Ramos (cell line): ENCODE results near the gene MREG.
"Not testable (repeated sequence)": the region's sequence is repeated elsewhere in the genome, so short reads cannot be mapped to it uniquely, and the experiment has no call there.

ENCODE experiments used
- in situ Hi-C: fragments of 300-500 bp; cut with MboI; formaldehyde crosslinking; loops from one replicate; pipeline ENCODE4 v1.14.3; 2022; ENCODE audit warnings: low sequenced_read_pairs; ENCODE audit not compliant: unreplicated experiment

The MREG gene

GRCh38 chr2:216023055-216023648, 9.8 kb upstream of the MREG start:
- in situ Hi-C loops = no loop called here

DNA sequence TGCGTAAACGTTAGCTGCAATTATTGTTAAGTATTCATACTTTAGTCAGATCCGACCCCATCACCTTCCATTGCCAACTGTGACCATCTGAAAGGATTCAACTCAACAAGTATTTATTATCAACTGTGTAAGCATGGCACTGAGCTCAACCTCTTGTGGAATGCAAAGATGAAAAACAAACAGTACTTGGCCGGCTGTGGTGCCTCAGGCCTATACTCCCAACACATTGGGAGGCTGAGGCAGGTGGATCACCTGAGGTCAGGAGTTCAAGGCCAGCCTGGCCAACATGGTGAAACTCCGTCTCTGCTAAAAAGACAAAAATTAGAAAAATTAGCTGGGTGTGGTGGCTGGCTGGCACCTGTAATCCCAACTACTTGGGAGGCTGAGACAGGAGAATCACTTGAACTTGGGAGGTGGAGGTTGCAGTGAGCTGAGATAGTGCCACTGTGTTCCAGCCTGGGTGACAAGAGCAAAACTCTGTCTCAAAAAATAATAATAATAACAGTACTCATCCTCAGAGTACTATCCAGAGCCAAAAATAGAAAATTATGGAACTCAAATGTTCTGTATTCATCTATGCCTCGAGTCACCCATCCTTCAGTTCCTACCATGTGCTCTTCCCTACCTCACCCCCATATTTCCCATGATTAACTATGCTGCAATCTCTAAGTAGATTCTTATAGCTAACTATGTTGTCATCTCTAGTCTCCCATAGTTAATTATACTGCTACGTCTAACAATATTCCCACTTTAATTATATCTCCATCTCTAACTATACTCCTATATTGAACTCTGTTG, 8.6 kb upstream of the MREG start:
- in situ Hi-C loops = no loop called here

- in situ Hi-C loops = no loop called here
Observed at GRCh38 chr2:216018709-216019108, 5.4 kb upstream of the MREG start.

DNA sequence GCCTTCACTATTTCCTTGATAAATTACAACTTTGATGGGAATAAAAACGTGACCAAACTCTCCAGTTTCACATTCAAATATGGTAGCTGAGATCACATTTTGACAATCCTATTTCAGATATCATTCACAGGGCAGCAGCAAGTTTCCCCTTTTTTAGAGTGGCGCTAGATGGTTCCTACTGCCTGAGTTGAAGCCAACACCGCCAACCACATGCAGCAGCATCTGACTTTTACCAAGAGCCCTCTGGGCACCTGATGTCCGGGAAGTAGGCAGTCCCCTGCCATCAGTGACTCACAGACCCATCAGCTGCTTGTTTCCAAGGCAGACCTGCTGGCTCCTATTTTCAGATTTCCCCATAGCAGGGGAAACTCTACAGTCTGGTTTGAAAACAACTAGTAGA, 4.0 kb upstream of the MREG start:
- in situ Hi-C loops = no loop called here

DNA sequence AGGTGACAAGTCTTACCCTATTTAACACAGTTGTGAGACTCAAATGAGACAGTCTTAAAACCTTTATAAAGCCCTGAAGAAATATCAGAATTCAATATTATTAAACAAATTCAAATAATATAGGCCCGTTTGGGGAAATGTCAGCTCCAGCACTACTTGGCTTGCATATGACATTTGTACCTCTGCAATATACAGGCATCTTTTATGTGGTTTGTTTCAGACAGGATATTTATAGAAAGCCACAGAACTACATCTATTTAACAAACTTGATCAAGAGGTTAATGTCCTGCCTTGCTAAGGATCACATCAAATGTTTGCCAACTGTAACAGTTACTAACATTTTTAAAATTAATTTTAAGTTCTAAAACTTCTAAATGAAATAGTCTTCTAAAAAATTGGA, 3.2 kb upstream of the MREG start:
- in situ Hi-C loops = no loop called here

- in situ Hi-C loops = no loop called here
Observed at GRCh38 chr2:216015722-216016464, 2.5 kb upstream of the MREG start.

- in situ Hi-C loops = no loop called here
Observed at GRCh38 chr2:216014986-216015385, 1.6 kb upstream of the MREG start.

DNA sequence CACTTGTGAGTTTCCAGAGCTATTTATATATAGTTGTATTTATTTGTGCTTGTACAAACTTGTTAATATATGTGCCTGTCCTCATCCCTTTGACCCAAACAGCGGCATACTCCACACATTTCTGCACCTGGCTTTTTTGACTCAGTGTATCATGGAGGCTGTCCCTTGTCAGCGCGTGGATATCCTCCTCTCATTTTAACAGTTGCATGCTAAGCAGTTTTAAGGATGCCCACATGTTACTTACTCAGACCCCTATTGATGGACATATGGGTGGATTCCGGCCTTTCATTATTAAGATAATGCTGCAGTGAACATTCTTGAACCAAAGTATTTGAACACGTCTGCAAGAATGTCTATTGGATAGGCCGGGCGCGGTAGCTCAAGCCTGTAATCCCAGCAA, 655 bp upstream of the MREG start:
- in situ Hi-C loops = no loop called here

DNA sequence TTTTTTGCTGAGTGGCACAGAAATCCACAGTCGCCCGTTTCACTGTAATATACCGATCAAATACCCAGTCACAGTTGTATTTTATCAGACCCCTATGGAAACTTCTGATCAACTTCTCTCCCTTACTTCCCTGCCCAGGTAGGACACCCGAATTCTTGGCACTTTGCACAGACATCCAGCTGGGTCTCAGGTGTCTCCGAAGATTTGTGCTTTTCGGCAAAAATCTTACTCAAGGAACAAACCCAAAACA, 596 bp downstream of the MREG start:
- in situ Hi-C loops = no loop called here

DNA sequence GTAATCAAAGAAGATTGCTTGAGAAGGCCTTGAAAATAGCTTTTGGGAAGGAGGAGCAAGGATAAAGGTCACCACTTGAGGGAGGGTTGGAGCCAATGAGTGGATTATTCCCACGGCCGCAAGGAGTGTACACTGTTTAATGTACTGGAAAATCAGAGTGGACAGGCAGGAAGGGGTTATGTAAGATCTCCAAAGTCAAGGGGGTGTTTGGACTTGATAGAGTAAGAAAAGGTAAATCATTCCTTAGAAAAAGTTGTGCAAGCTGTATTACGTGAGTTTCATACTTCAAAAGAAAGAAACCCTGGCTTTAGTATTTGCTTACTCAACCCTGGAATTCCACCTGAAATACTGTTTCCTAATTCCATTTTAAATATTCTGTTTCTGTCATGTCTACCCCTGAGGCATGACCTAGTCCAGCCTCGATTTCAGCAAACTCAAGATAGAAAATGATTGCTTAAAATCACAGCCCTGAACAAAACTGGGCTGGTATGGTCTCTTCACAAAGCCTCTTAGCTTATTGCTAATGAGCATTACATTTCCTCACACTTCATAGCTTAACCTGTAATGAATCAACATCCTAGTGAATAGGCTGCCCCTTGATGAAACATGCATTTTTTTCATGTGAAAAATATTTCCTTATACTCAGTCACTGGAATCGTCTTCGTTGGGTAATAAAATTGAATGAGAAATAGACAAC, 1.1 kb downstream of the MREG start:
- in situ Hi-C loops = no loop called here

DNA sequence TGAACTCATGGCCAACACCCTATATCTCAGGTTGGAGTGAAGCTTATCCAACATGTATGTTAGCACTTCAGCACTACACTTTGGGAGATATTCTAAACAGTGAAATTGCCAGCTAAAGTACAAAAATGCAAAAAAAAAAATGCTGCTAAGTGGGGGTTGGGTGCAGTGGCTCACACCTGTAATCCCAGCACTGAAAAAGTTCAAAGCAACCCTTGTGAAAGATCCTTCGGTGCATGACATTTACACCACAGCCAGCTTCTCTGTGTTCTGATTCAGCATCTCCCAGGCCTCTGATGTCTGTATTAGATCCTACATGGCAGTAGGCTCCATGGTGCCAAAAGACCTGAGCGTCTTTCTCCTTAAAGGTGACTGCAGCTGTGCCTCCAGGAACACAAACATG, 4.1 kb downstream of the MREG start:
- in situ Hi-C loops = not testable (repeated sequence)

GRCh38 chr2:216008387-216008786, 5.0 kb downstream of the MREG start:
- in situ Hi-C loops = no loop called here

DNA sequence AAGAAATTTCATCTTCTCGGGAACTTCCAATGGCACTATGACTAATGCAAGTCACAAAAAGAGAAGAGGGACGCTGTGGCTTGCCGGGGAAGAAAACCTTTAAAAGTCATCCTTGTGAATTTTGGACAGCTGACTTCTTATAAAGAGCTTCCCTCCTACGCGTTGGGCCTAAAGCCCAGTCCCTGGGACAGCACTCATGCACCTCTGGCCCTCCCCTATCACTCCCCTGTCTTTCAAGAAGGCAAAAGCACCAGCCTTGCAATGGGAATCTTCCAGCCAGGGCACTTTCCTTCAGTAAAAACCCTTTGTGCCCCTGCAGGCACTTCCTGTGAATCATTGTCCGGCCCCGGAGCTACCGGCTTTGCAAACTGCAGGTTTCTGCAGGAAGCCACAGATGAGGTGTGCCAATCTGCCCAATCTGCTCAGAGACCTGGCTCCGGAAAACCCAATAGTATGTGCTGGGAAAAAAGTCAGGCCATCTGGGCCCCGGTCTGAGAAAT, 7.1 kb downstream of the MREG start:
- in situ Hi-C loops = no loop called here

GRCh38 chr2:216004697-216005283, 8.6 kb downstream of the MREG start:
- in situ Hi-C loops = no loop called here

DNA sequence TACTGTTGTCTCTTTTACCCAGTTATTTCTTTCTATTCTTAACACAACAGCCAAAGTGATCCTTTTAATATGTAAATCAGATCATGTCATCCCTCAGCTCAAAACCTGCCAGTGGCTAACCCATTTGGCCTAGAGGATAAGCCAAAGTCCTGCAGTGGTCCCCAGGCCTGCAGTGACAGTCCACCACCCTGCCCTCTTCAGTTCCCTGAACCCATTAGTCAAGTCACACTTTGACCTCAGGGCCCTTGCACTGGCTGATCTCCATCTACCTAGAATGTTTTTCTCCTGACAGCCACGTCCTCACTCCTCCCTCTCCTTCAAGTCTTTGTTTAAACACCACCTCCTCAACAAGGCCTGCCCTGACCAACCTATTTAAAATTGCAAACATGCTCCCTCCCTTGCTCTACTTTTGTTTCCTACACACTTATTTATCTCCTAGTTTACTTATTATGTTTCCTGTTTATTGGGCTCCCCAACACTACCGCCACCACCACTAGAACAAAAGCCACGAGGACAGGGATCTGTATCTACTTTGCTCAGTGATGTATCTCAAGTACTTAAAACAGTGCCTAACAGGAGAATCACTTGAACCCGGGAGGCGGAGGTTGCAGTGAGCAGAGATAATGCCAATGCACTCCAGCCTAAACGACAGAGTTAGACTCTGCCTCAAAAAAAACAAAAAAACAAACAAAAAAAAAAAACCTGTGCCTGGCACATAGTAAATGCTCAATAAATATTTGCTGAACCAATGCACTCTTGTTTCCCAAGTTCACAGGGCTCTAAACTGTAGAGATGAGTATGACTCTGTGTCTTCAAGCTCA, 9.3 kb downstream of the MREG start:
- in situ Hi-C loops = no loop called here

- in situ Hi-C loops = no loop called here
Observed at GRCh38 chr2:216002693-216003092, 10.7 kb downstream of the MREG start.

GRCh38 chr2:216002101-216002678, 11.2 kb downstream of the MREG start:
- in situ Hi-C loops = no loop called here

DNA sequence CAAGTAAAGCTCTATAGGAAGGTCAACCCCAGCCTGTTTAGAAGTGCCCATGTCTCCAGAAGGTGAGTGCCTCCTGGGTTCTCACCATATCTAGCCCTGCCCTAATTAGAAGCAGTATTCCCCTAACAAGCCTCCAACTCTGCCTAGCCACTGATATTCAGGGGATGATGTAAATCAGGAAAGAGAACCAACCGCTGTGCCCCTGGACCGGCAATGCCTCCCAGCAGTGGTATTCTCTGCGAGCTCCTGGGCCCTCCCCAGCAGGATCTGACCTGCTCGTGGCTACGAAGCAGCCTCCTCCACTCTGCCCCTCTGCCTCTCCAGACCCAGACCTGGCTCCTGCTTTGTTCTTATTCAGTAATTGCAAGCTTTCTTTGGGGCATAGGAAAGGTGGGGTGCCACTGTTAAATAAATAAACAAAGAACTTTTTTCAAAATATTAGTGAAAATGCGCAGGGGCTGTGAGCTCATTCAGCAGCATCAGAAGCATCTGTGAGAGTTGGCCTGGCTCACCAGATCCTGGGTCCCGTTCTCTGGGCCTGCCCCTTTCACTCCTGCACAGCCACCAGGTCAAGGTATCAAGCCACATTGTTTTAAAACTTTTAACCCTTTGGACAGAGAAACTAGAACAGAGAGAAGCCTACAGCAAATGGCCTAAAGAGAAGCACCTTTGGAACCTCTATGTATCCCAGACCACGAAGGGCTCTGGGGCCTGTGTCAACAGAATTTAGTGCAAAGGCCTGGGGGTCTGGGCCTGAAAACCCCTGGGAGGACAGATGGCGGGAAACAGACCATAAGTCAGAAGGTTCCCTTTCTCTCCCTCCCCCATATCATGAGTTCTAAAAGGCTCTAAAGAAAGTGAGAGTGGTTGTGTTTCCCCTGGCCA, 11.9 kb downstream of the MREG start:
- in situ Hi-C loops = no loop called here
